GM20431 (cell line): Measurements from ENCODE around the gene CATSPER2.
"Not testable (repeated sequence)": the region's sequence is repeated elsewhere in the genome, so short reads cannot be mapped to it uniquely, and the experiment has no call there.

Experiments used
- in situ Hi-C: fragments of 300-500 bp; cut with MseI, MboI; formaldehyde crosslinking; loops from one replicate; pipeline ENCODE4 v1.15.0; 2020; ENCODE audit warnings: low sequenced_read_pairs; ENCODE audit not compliant: unreplicated experiment

The CATSPER2 gene

GRCh38 chr15:43648649-43649429 lies at the start of gene CATSPER2:
TSS of gene CATSPER2 (minus strand) at chr15:43648844. CDS start at chr15:43648061, 783 bp downstream.
- in situ Hi-C loops, result no loop called here

- in situ Hi-C loops, result not testable (repeated sequence)
These were observed 44.7 kb upstream of the CATSPER2 start, which contains the start of gene CKMT1A for GRCh38 chr15:43693148-43694022. TSS of gene CKMT1A (plus strand) at chr15:43693859. CDS start at chr15:43694051, 192 bp downstream.

GRCh38 chr15:43692679-43693078 lies 44.0 kb upstream of the CATSPER2 start:
- in situ Hi-C loops, result not testable (repeated sequence)

GRCh38 chr15:43689604-43690301 lies 41.1 kb upstream of the CATSPER2 start:
- in situ Hi-C loops, result not testable (repeated sequence)

- in situ Hi-C loops, result not testable (repeated sequence)
These were observed 25.5 kb upstream of the CATSPER2 start for GRCh38 chr15:43674175-43674574.

- in situ Hi-C loops, result not testable (repeated sequence)
These were observed 17.5 kb upstream of the CATSPER2 start for GRCh38 chr15:43666177-43666576.

- in situ Hi-C loops, result not testable (repeated sequence)
These were observed 14.7 kb upstream of the CATSPER2 start for GRCh38 chr15:43663333-43663732.

- in situ Hi-C loops, result not testable (repeated sequence)
These were observed 13.6 kb upstream of the CATSPER2 start for GRCh38 chr15:43662293-43662692.

GRCh38 chr15:43659727-43660126 lies 11.1 kb upstream of the CATSPER2 start:
- in situ Hi-C loops, result not testable (repeated sequence)

GRCh38 chr15:43649430-43649926 lies 834 bp upstream of the CATSPER2 start:
- in situ Hi-C loops, result not testable (repeated sequence)

- in situ Hi-C loops, result not testable (repeated sequence)
These were observed 10.0 kb downstream of the CATSPER2 start for GRCh38 chr15:43638464-43639204.

- in situ Hi-C loops, result not testable (repeated sequence)
These were observed 21.7 kb downstream of the CATSPER2 start for GRCh38 chr15:43626937-43627336.

- in situ Hi-C loops, result no loop called here
These were observed 23.5 kb downstream of the CATSPER2 start for GRCh38 chr15:43625106-43625505.

- in situ Hi-C loops, result not testable (repeated sequence)
These were observed 26.4 kb downstream of the CATSPER2 start for GRCh38 chr15:43622068-43622799.

- in situ Hi-C loops, result not testable (repeated sequence)
These were observed 29.9 kb downstream of the CATSPER2 start, which contains the start of gene STRC for GRCh38 chr15:43618700-43619099. TSS of gene STRC (minus strand) at chr15:43618800. CDS start at chr15:43618722, 78 bp downstream.

GRCh38 chr15:43617750-43618149 lies 30.9 kb downstream of the CATSPER2 start:
- in situ Hi-C loops, result not testable (repeated sequence)

GRCh38 chr15:43602233-43602632 lies 46.4 kb downstream of the CATSPER2 start:
- in situ Hi-C loops, result not testable (repeated sequence)

GRCh38 chr15:43600200-43600599 lies 48.4 kb downstream of the CATSPER2 start:
- in situ Hi-C loops, result not testable (repeated sequence)

GRCh38 chr15:43599131-43599530 lies 49.5 kb downstream of the CATSPER2 start:
- in situ Hi-C loops, result not testable (repeated sequence)
